ENCODE measurements around the gene MED27. TPM values are rescaled to one million over a fixed set of nuclear protein-coding genes. Genes with fewer than 3 reads are reported as not detected.

MED27 gene
- total and polyA plus RNA-seq, 10 of the 15 experiments (the other 5 are each of a cell fraction or from before 2014, with no cell fraction given), result 20.3 to 50.3 (median 35.5) TPM

DNA sequence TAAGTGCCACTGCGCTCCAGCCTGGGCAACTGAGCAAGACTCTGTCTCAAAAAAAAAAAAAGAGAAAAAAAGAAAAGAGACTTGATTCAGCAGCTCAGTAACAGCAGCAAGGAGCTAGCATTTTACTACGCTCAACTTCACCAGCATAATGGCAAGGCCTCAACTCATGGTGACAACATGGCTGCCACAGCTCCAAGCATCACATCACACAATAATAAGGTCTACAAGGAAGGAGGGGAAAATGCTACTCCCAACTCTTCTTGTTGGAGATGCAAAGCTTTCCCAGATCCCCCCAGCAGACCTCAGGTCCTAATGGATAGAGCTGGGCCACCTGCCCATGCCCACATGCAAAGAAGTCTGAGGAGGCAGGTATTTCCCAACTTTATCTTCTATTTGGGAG, 253.6 kb downstream of the MED27 start:
- no peak for TF ChIP-seq MTA3 (IDR thresholded peaks at IDR 0.05; ENCODE audit: borderline replicate concordance, low read length)
- no peak for TF ChIP-seq ZZZ3 (IDR thresholded peaks at IDR 0.05; ENCODE audit: control insufficient read depth, insufficient read length, low read depth)
- TF ChIP-seq ZNF622 (IDR thresholded peaks at IDR 0.05), result no peak
- TF ChIP-seq, protein P1, sequence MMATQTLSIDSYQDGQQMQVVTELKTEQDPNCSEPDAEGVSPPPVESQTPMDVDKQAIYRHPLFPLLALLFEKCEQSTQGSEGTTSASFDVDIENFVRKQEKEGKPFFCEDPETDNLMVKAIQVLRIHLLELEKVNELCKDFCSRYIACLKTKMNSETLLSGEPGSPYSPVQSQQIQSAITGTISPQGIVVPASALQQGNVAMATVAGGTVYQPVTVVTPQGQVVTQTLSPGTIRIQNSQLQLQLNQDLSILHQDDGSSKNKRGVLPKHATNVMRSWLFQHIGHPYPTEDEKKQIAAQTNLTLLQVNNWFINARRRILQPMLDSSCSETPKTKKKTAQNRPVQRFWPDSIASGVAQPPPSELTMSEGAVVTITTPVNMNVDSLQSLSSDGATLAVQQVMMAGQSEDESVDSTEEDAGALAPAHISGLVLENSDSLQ (IDR thresholded peaks at IDR 0.05), result no peak
- no peak for TF ChIP-seq BCL11A (IDR thresholded peaks at IDR 0.05; ENCODE audit: low read depth, low read length)
- TF ChIP-seq MYC (IDR thresholded peaks at IDR 0.05; ENCODE audit: insufficient read depth, insufficient read length, insufficient replicate concordance, low read length, severe bottlenecking), result no peak
- TF ChIP-seq, protein P2, sequence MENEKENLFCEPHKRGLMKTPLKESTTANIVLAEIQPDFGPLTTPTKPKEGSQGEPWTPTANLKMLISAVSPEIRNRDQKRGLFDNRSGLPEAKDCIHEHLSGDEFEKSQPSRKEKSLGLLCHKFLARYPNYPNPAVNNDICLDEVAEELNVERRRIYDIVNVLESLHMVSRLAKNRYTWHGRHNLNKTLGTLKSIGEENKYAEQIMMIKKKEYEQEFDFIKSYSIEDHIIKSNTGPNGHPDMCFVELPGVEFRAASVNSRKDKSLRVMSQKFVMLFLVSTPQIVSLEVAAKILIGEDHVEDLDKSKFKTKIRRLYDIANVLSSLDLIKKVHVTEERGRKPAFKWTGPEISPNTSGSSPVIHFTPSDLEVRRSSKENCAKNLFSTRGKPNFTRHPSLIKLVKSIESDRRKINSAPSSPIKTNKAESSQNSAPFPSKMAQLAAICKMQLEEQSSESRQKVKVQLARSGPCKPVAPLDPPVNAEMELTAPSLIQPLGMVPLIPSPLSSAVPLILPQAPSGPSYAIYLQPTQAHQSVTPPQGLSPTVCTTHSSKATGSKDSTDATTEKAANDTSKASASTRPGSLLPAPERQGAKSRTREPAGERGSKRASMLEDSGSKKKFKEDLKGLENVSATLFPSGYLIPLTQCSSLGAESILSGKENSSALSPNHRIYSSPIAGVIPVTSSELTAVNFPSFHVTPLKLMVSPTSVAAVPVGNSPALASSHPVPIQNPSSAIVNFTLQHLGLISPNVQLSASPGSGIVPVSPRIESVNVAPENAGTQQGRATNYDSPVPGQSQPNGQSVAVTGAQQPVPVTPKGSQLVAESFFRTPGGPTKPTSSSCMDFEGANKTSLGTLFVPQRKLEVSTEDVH (IDR thresholded peaks at IDR 0.05; ENCODE audit: low read depth, partially characterized antibody), result no peak
- no peak for TF ChIP-seq SPI1 (IDR thresholded peaks at IDR 0.05; ENCODE audit: borderline replicate concordance, insufficient read depth, low read depth, low read length)
- TF ChIP-seq SIX5 (IDR thresholded peaks at IDR 0.05; ENCODE audit: low read depth, low read length, severe bottlenecking), result no peak
- H4K20me1 ChIP-seq (ENCODE audit: control insufficient read depth, insufficient read depth), result no peaks in the 10 kb centered on the region
- ChIA-PET POLR2A (no interaction called here), CTCF (no interaction called here), SMC1A (ENCODE audit: uncharacterized antibody, unreplicated experiment) (no interaction called here), RAD21 (ENCODE audit: unreplicated experiment) (interaction anchor here (0.7 kb wide), 1 partner anchor 341 kb away, joined by 3 read pairs; no protein-coding TSS in a partner anchor)
- H3K9ac ChIP-seq (ENCODE audit: control insufficient read depth, insufficient read depth, low read length), result no peak overlapping the region
- H3K79me2 ChIP-seq (ENCODE audit: control insufficient read depth, insufficient read depth, low read length), result no peaks in the 10 kb centered on the region
- FAIRE-seq (no peak), ATAC-seq (no peak), DNase-seq (ENCODE audit: low read depth, low spot score) (no peak)
- H3K9me3 ChIP-seq (replicated peaks; ENCODE audit: control insufficient read depth, insufficient read depth, low read length), result no peaks in the 10 kb centered on the region
- H3K27ac ChIP-seq (ENCODE audit: control insufficient read depth, insufficient read depth), result no peak overlapping the region
- intact Hi-C loops (cut with micrococcal nuclease; ENCODE audit: unreplicated experiment), result no loop called here
- H2AFZ ChIP-seq (ENCODE audit: control insufficient read depth, low read depth, low read length), result no peak overlapping the region
- H3K4me2 ChIP-seq (ENCODE audit: control insufficient read depth, insufficient read depth), result no peak overlapping the region
- no peak overlapping the region for H3K4me3 ChIP-seq
- H3K4me1 ChIP-seq (ENCODE audit: control insufficient read depth, insufficient read depth, low read length), result no peaks in the 10 kb centered on the region
- peaks cover 0 to 4% of the 10 kb centered on the region in 2 experiments; a peak in 1 of 4 replicates for H3K27me3 ChIP-seq (replicated peaks in 1 of 2; ENCODE audit: control insufficient read depth in 2 of 2, insufficient read depth in 2 of 2, low read length in 1 of 2)
- H3K36me3 ChIP-seq (ENCODE audit: control insufficient read depth in 2 of 2, insufficient read depth in 2 of 2, low read length in 1 of 2), result no peaks in the 10 kb centered on the region
- no TSS peak for BruUV-seq (replicated peaks)
- in situ Hi-C loops (cut with MboI), result no loop called here
- WGBS (ENCODE audit: insufficient coverage, insufficient replicate concordance, low lambda C conversion rate, missing lambda C conversion rate), result 21% methylated on average over 2 of the region's 2 CpGs
